Measurements from ENCODE around the gene GDF7.

The GDF7 gene

DNA sequence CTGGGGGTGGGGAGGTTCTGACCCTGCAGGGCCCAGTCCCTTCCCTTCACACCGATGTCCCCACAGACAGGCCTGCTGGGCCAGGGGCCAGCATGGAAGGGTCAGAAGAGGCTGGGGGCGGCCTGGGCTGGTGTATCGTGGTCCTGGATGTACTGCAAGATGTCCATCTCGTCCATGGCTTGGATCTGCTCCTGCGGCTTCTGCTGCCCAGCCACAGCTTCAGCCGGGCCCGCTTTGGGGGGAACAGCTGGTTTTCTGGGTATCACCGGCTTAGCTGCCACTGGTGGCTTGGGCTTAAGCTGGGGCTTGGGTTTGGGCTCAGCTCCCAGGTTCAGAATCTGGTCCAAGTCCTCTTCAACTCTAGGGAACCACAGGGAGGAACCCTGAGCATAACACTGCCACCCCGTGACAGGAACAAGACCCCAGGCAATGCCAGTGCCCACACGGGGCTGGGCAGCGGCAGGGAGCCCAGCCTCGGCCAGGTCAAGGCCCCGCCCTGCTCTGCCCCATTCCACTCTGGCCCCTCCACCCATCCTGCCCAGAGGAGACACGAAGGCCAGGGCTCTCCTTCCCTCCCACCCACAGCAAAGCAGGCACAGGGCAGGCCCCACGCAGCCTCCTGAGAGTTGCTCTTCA, 47.9 kb upstream of the GDF7 start:
- no peaks in the 10 kb centered on the region; the same call in 1 of the 2 replicates for H4K20me1 ChIP-seq (ENCODE audit: insufficient read depth, low read length)
- H2AFZ ChIP-seq (ENCODE audit: low read depth, low read length): no peak overlapping the region
- no peaks in the 10 kb centered on the region for H3K4me1 ChIP-seq (ENCODE audit: insufficient read depth, low read length)
- no peaks in the 10 kb centered on the region for H3K27me3 ChIP-seq (ENCODE audit: insufficient read depth, low read length, poor library complexity)
- peaks cover 16% of the 10 kb centered on the region; the same call in 1 of the 2 replicates for H3K36me3 ChIP-seq (ENCODE audit: insufficient read depth, low read length)
- H3K27ac ChIP-seq (ENCODE audit: low read length): no peak overlapping the region
- no peak overlapping the region for H3K4me2 ChIP-seq (ENCODE audit: insufficient read depth, low read length)
- DNase-seq (no peak), ATAC-seq (ENCODE audit: insufficient read depth, low read depth) (0 out of 3 replicates have a peak, but pooled peaks have one; percentile 14)
- TF ChIP-seq, protein P1, sequence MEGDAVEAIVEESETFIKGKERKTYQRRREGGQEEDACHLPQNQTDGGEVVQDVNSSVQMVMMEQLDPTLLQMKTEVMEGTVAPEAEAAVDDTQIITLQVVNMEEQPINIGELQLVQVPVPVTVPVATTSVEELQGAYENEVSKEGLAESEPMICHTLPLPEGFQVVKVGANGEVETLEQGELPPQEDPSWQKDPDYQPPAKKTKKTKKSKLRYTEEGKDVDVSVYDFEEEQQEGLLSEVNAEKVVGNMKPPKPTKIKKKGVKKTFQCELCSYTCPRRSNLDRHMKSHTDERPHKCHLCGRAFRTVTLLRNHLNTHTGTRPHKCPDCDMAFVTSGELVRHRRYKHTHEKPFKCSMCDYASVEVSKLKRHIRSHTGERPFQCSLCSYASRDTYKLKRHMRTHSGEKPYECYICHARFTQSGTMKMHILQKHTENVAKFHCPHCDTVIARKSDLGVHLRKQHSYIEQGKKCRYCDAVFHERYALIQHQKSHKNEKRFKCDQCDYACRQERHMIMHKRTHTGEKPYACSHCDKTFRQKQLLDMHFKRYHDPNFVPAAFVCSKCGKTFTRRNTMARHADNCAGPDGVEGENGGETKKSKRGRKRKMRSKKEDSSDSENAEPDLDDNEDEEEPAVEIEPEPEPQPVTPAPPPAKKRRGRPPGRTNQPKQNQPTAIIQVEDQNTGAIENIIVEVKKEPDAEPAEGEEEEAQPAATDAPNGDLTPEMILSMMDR (IDR thresholded peaks at IDR 0.05; ENCODE audit: borderline replicate concordance, extremely low read depth, low read length, poor library complexity, severe bottlenecking): no peak
- TF ChIP-seq EZH2 (IDR thresholded peaks at IDR 0.05; ENCODE audit: borderline replicate concordance, low read depth, low read length, severe bottlenecking): no peak
- no peaks in the 10 kb centered on the region for H3K9me3 ChIP-seq (ENCODE audit: insufficient read depth, low read length, severe bottlenecking)
- H3K4me3 ChIP-seq (ENCODE audit: low read depth in 1 of 2, low read length in 2 of 2): no peak overlapping the region
- H3K79me2 ChIP-seq (ENCODE audit: insufficient read depth, low read length): no peaks in the 10 kb centered on the region
- no peak overlapping the region for H3K9ac ChIP-seq (ENCODE audit: low read depth, low read length)

DNA sequence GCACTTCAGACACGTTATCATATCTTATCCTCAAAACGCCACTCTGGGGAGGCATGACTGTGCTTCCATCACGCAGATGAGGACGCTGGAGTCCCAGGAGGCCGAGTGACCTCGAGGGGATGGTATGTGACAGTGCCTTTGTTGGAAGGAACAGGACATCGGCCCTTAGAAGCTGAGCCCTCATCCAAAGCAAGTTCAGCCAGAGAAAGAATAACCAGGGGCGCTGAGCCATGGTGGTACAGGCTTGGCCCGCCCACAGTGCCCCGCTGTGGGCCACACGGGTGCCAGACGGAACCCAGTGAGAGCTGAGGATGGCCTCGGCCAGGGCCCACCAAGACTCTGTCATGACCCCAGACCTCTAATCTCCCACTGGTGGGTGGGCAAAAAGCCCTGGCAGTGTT, 47.3 kb upstream of the GDF7 start:
- H3K27me3 ChIP-seq (ENCODE audit: insufficient read depth, low read length, poor library complexity): no peaks in the 10 kb centered on the region
- H3K9ac ChIP-seq (ENCODE audit: low read depth, low read length): no peak overlapping the region
- H2AFZ ChIP-seq (ENCODE audit: low read depth, low read length): no peak overlapping the region
- H3K27ac ChIP-seq (ENCODE audit: low read length): no peak overlapping the region
- no peak overlapping the region for H3K4me3 ChIP-seq (ENCODE audit: low read depth in 1 of 2, low read length in 2 of 2)
- peaks cover 21% of the 10 kb centered on the region for H3K36me3 ChIP-seq (ENCODE audit: insufficient read depth, low read length)
- H3K79me2 ChIP-seq (ENCODE audit: insufficient read depth, low read length): no peaks in the 10 kb centered on the region
- ATAC-seq (ENCODE audit: insufficient read depth, low read depth): no peak
- no peaks in the 10 kb centered on the region for H3K9me3 ChIP-seq (ENCODE audit: insufficient read depth, low read length, severe bottlenecking)
- H3K4me2 ChIP-seq (ENCODE audit: insufficient read depth, low read length): no peak overlapping the region
- no peaks in the 10 kb centered on the region; the same call in 1 of the 2 replicates for H4K20me1 ChIP-seq (ENCODE audit: insufficient read depth, low read length)
- H3K4me1 ChIP-seq (ENCODE audit: insufficient read depth, low read length): no peaks in the 10 kb centered on the region
- TF ChIP-seq, protein P1 (IDR thresholded peaks at IDR 0.05; ENCODE audit: borderline replicate concordance, extremely low read depth, low read length, poor library complexity, severe bottlenecking): no peak
- TF ChIP-seq EZH2 (IDR thresholded peaks at IDR 0.05; ENCODE audit: borderline replicate concordance, low read depth, low read length, severe bottlenecking): no peak
- DNase-seq: no peak

DNA sequence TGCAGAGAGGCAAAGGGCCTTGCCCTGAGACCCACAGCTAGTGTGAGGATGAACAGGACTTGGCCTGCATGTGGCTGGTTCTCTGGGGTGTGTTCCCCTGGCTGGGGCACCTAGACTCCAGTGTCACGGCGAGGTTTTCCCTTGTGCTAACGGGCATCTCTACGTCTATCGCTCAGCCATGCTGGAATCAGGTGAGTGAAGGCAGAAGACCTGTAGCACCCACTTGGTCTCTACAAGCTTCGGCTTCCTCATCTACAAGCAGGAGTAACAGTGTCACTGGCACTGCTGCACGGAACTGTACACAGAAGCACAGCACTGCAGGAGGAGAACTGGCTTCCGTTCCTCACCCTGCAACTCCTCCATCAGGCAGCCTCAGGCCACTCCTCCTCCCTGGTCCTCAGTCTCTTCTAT, 46.7 kb upstream of the GDF7 start:
- Histone ChIP-seq H3K4me3 (ENCODE audit: low read depth in 1 of 2, low read length in 2 of 2) (no peak overlapping the region), H3K9me3 (ENCODE audit: insufficient read depth, low read length, severe bottlenecking) (no peaks in the 10 kb centered on the region), H3K27me3 (ENCODE audit: insufficient read depth, low read length, poor library complexity) (no peaks in the 10 kb centered on the region), H3K9ac (ENCODE audit: low read depth, low read length) (no peak overlapping the region), H3K36me3 (ENCODE audit: insufficient read depth, low read length) (peaks cover 21% of the 10 kb centered on the region), H4K20me1 (ENCODE audit: insufficient read depth, low read length) (no peaks in the 10 kb centered on the region), H3K79me2 (ENCODE audit: insufficient read depth, low read length) (no peaks in the 10 kb centered on the region), H3K4me1 (ENCODE audit: insufficient read depth, low read length) (no peaks in the 10 kb centered on the region), H3K4me2 (ENCODE audit: insufficient read depth, low read length) (no peak overlapping the region), H3K27ac (ENCODE audit: low read length) (no peak overlapping the region), H2AFZ (ENCODE audit: low read depth, low read length) (no peak overlapping the region)
- DNase-seq (no peak), ATAC-seq (ENCODE audit: insufficient read depth, low read depth) (no peak)
- TF ChIP-seq, protein P1 (IDR thresholded peaks at IDR 0.05; ENCODE audit: borderline replicate concordance, extremely low read depth, low read length, poor library complexity, severe bottlenecking): no peak
- no peak for TF ChIP-seq EZH2 (IDR thresholded peaks at IDR 0.05; ENCODE audit: borderline replicate concordance, low read depth, low read length, severe bottlenecking)
